Mesenchymal stem cell (in vitro differentiated cells and primary cell): ENCODE data around the gene ACACB.

ENCODE experiments used
- DNase-seq: peaks from one replicate; pipeline ENCODE4 v3.0.0-alpha.2; 2013
- H2AFZ ChIP-seq: one replicate; pipeline ENCODE4 v1.6.1; 2013; ENCODE audit warnings: low read depth, mild to moderate bottlenecking, control low read depth, inconsistent platforms, low read length, moderate library complexity
- H2AK5ac ChIP-seq: 2 replicates; pipeline ENCODE4 v1.6.1; 2013; ENCODE audit warnings: low read length, moderate library complexity, mild to moderate bottlenecking, inconsistent platforms; ENCODE audit not compliant: severe bottlenecking
- H2BK120ac ChIP-seq: one replicate; pipeline ENCODE4 v1.6.1; 2013; ENCODE audit warnings: low read depth, mild to moderate bottlenecking, inconsistent platforms, low read length, moderate library complexity
- H2BK12ac ChIP-seq, 2 experiments: one replicate each; pipeline ENCODE4 v1.6.1; 2013; ENCODE audit warnings: inconsistent platforms in 2 of 2, low read length in 2 of 2, mild to moderate bottlenecking in 2 of 2, moderate library complexity in 2 of 2, control low read depth in 1 of 2
- H2BK15ac ChIP-seq: one replicate; pipeline ENCODE4 v1.6.1; 2013; ENCODE audit warnings: mild to moderate bottlenecking, low read depth, inconsistent platforms; ENCODE audit not compliant: poor library complexity, severe bottlenecking
- H2BK5ac ChIP-seq: 2 replicates; pipeline ENCODE4 v1.6.1; 2013; ENCODE audit warnings: low read depth, mild to moderate bottlenecking, low read length, control low read depth, inconsistent platforms; ENCODE audit not compliant: poor library complexity, severe bottlenecking
- H3K14ac ChIP-seq, 2 experiments: one replicate each; pipeline ENCODE4 v1.6.1; 2013; ENCODE audit warnings: inconsistent platforms in 2 of 2, low read length in 2 of 2, control low read depth in 1 of 2, mild to moderate bottlenecking in 1 of 2, moderate library complexity in 1 of 2
- H3K18ac ChIP-seq, 2 experiments: one replicate each; pipeline ENCODE4 v1.6.1; 2013; ENCODE audit warnings: inconsistent platforms in 2 of 2, low read length in 2 of 2, control low read depth in 1 of 2, low read depth in 1 of 2, mild to moderate bottlenecking in 1 of 2
- H3K23ac ChIP-seq, 2 experiments: one replicate each; pipeline ENCODE4 v1.6.1; 2013; ENCODE audit warnings: inconsistent platforms in 2 of 2, low read length in 2 of 2, mild to moderate bottlenecking in 2 of 2, moderate library complexity in 2 of 2, control low read depth in 1 of 2
- H3K27ac ChIP-seq: 2 replicates; pipeline ENCODE4 v1.5.1; 2013; ENCODE audit warnings: mild to moderate bottlenecking, moderate library complexity, low read length, control low read depth, inconsistent platforms; ENCODE audit not compliant: poor library complexity, severe bottlenecking
- H3K27me3 ChIP-seq, 2 experiments: 2 replicates each; pipeline versions ENCODE4 v1.6.1 to v1.7.0; 2013; ENCODE audit warnings: low read length in 2 of 2, mild to moderate bottlenecking in 2 of 2, moderate library complexity in 2 of 2, control low read depth in 1 of 2, inconsistent platforms in 1 of 2; ENCODE audit not compliant: control insufficient read depth in 1 of 2, insufficient read depth in 1 of 2
- H3K36me3 ChIP-seq, 2 experiments: 2 replicates each; pipeline versions ENCODE4 v1.6.1 to v1.7.0; 2013; ENCODE audit warnings: low read length in 2 of 2, control low read depth in 1 of 2, inconsistent platforms in 1 of 2, low read depth in 1 of 2, mild to moderate bottlenecking in 1 of 2; ENCODE audit not compliant: insufficient read depth in 2 of 2, control insufficient read depth in 1 of 2
- H3K4ac ChIP-seq, 2 experiments: one replicate each; pipeline ENCODE4 v1.6.1; 2013; ENCODE audit warnings: inconsistent platforms in 2 of 2, low read length in 2 of 2, mild to moderate bottlenecking in 2 of 2, moderate library complexity in 2 of 2, control low read depth in 1 of 2, low read depth in 1 of 2
- H3K4me1 ChIP-seq: 2 replicates; pipeline ENCODE4 v1.6.1; 2013; ENCODE audit warnings: low read depth, low read length, control low read depth; ENCODE audit not compliant: control insufficient read depth, insufficient read depth
- H3K4me2 ChIP-seq: 2 replicates; pipeline ENCODE4 v1.6.1; 2013; ENCODE audit warnings: low read length, mild to moderate bottlenecking, inconsistent platforms; ENCODE audit not compliant: poor library complexity, severe bottlenecking
- H3K4me3 ChIP-seq, 2 experiments: 2 replicates each; pipeline versions ENCODE4 v1.5.1 to v1.7.0; 2013; ENCODE audit warnings: low read length in 2 of 2, mild to moderate bottlenecking in 2 of 2, control low read depth in 1 of 2, low read depth in 1 of 2; ENCODE audit not compliant: insufficient read depth in 1 of 2
- H3K79me1 ChIP-seq: replicated peaks from 2 replicates; pipeline ENCODE4 v1.6.1; 2013; ENCODE audit warnings: mild to moderate bottlenecking, control low read depth, low read length, inconsistent platforms; ENCODE audit not compliant: poor library complexity, severe bottlenecking
- H3K9ac ChIP-seq: 2 replicates; pipeline ENCODE4 v1.7.0; 2013; ENCODE audit warnings: mild to moderate bottlenecking, low read length, moderate library complexity
- H3K9me3 ChIP-seq: 2 replicates; pipeline ENCODE4 v1.7.0; 2013; ENCODE audit warnings: mild to moderate bottlenecking, low read length; ENCODE audit not compliant: control insufficient read depth
- H4K8ac ChIP-seq: one replicate; pipeline ENCODE4 v1.6.1; 2013; ENCODE audit warnings: inconsistent platforms, mild to moderate bottlenecking, low read length, moderate library complexity
- H4K91ac ChIP-seq: one replicate; pipeline ENCODE4 v1.6.1; 2013; ENCODE audit warnings: mild to moderate bottlenecking, low read length, inconsistent platforms
- WGBS: methylation state at CpG from one replicate; pipeline ENCODE4 v1.1.7; 2013; ENCODE audit warnings: mixed read lengths; 5-methylcytosine and 5-hydroxymethylcytosine counted together

Gene ACACB

DNA sequence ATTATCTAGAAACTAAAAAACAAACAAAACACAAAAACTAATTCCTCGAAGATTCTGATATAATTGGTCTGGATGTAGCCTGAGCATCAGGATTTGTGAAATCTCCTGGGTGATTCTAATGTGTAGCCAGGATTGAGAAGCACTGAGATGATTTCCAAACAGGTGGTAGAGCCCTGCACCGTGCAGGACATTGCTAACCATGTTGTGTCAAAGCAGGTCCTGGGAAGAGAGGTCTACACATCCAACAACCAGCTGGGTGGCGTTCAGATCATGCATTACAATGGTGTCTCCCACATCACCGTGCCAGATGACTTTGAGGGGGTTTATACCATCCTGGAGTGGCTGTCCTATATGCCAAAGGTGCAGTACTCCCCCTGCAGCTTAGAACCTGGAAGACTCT is 136.4 kb downstream of the ACACB start:
- no peaks in the 10 kb centered on the region for H3K27me3 ChIP-seq
- H3K9ac ChIP-seq = no peak overlapping the region
- no peak overlapping the region for H3K23ac ChIP-seq
- H2BK12ac ChIP-seq = no peak overlapping the region
- no peak overlapping the region for H2AK5ac ChIP-seq
- no peak overlapping the region for H2BK15ac ChIP-seq
- H3K4me2 ChIP-seq = no peak overlapping the region
- H3K27ac ChIP-seq = no peak overlapping the region
- H3K79me1 ChIP-seq = no peaks in the 10 kb centered on the region
- 71% methylated on average over 4 of the region's 4 CpGs for WGBS
- no peak overlapping the region for H4K91ac ChIP-seq
- H2AFZ ChIP-seq = no peak overlapping the region
- no peak overlapping the region for H2BK5ac ChIP-seq
- DNase-seq = no peak
- no peak overlapping the region for H3K4ac ChIP-seq
- no peak overlapping the region for H3K18ac ChIP-seq
- peaks cover 0 to 21% of the 10 kb centered on the region in 2 experiments for H3K36me3 ChIP-seq
- no peak overlapping the region for H2BK120ac ChIP-seq
- H3K4me3 ChIP-seq = no peak overlapping the region
- no peak overlapping the region for H3K14ac ChIP-seq
- H3K4me1 ChIP-seq = no peaks in the 10 kb centered on the region
- peaks cover 15% of the 10 kb centered on the region for H3K9me3 ChIP-seq
- H4K8ac ChIP-seq = no peak overlapping the region

- WGBS = 85% methylated on average over 7 of the region's 7 CpGs
- Histone ChIP-seq H3K4me2 (no peak overlapping the region), H3K23ac (no peak overlapping the region), H3K18ac (no peak overlapping the region), H2BK12ac (no peak overlapping the region), H2AFZ (no peak overlapping the region), H3K36me3 (peaks cover 0 to 21% of the 10 kb centered on the region in 2 experiments), H3K4ac (no peak overlapping the region), H3K14ac (no peak overlapping the region), H4K8ac (no peak overlapping the region), H3K9me3 (peaks cover 15% of the 10 kb centered on the region), H3K4me3 (no peak overlapping the region), H2BK5ac (no peak overlapping the region), H3K79me1 (no peaks in the 10 kb centered on the region), H3K4me1 (no peaks in the 10 kb centered on the region), H4K91ac (no peak overlapping the region), H3K9ac (no peak overlapping the region), H3K27ac (no peak overlapping the region), H2BK15ac (no peak overlapping the region), H3K27me3 (no peaks in the 10 kb centered on the region), H2BK120ac (no peak overlapping the region), H2AK5ac (no peak overlapping the region)
- DNase-seq = no peak
These were observed 137.6 kb downstream of the ACACB start for GRCh38 chr12:109253913-109254544.

GRCh38 chr12:109255377-109255776 is 139.0 kb downstream of the ACACB start:
- Histone ChIP-seq H3K4ac (no peak overlapping the region), H2AFZ (no peak overlapping the region), H3K4me2 (no peak overlapping the region), H4K8ac (no peak overlapping the region), H3K27ac (no peak overlapping the region), H3K4me1 (no peaks in the 10 kb centered on the region), H3K79me1 (no peaks in the 10 kb centered on the region), H2BK12ac (no peak overlapping the region), H3K9ac (no peak overlapping the region), H4K91ac (no peak overlapping the region), H3K23ac (no peak overlapping the region), H3K18ac (no peak overlapping the region), H3K27me3 (no peaks in the 10 kb centered on the region), H2BK15ac (no peak overlapping the region), H2BK5ac (no peak overlapping the region), H3K36me3 (peaks cover 0 to 27% of the 10 kb centered on the region in 2 experiments), H3K14ac (no peak overlapping the region), H2BK120ac (no peak overlapping the region), H2AK5ac (no peak overlapping the region), H3K9me3 (peaks cover 15% of the 10 kb centered on the region), H3K4me3 (no peak overlapping the region)
- DNase-seq = no peak
- 60% methylated on average over 5 of the region's 5 CpGs for WGBS

- no peak overlapping the region for H2BK5ac ChIP-seq
- H3K4me3 ChIP-seq = no peak overlapping the region
- no peak overlapping the region for H2BK120ac ChIP-seq
- 70% methylated on average over 8 of the region's 8 CpGs for WGBS
- no peak overlapping the region for H3K14ac ChIP-seq
- no peak overlapping the region for H3K18ac ChIP-seq
- H3K4me1 ChIP-seq = no peaks in the 10 kb centered on the region
- no peak overlapping the region for H2BK15ac ChIP-seq
- no peaks in the 10 kb centered on the region for H3K27me3 ChIP-seq
- no peak overlapping the region for H3K4ac ChIP-seq
- H3K36me3 ChIP-seq = peaks cover 0 to 34% of the 10 kb centered on the region in 2 experiments
- no peak overlapping the region for H4K8ac ChIP-seq
- H2BK12ac ChIP-seq = no peak overlapping the region
- H2AFZ ChIP-seq = no peak overlapping the region
- no peak for DNase-seq
- no peak overlapping the region for H3K9ac ChIP-seq
- no peak overlapping the region for H2AK5ac ChIP-seq
- no peaks in the 10 kb centered on the region for H3K79me1 ChIP-seq
- no peak overlapping the region for H3K4me2 ChIP-seq
- H3K27ac ChIP-seq = no peak overlapping the region
- no peak overlapping the region for H3K23ac ChIP-seq
- H4K91ac ChIP-seq = no peak overlapping the region
- H3K9me3 ChIP-seq = peaks cover 15% of the 10 kb centered on the region
These were observed 139.6 kb downstream of the ACACB start for GRCh38 chr12:109256011-109256410.
